Caki2 (cell line): ENCODE results near the gene MCCC2. TPM values are rescaled to one million over a fixed set of nuclear protein-coding genes. Genes with fewer than 3 reads are reported as not detected.

Experiments used
- DNase-seq: peaks from one replicate; pipeline ENCODE4 v3.0.0-alpha.2; 2015; ENCODE audit warnings: low read depth
- in situ Hi-C: cut with HindIII; loops from 2 replicates; pipeline ENCODE4 v1.10.0; 2016; ENCODE audit warnings: low sequenced_read_pairs, low pct_unique_long_range_greater_than_20kb, mixed read lengths
- total RNA-seq: library from RNA; depleted of rRNA; stranded (reverse); fragments of >200 nt; shearing (Covaris generic); gene quantifications from 2 replicates; pipeline ENCODE4 v1.2.3, GENCODE V29; 2014; ENCODE audit warnings: low replicate concordance; rRNA removed

The MCCC2 gene
- total RNA-seq, 1 experiment from 2014 or later = 35.1 TPM

DNA sequence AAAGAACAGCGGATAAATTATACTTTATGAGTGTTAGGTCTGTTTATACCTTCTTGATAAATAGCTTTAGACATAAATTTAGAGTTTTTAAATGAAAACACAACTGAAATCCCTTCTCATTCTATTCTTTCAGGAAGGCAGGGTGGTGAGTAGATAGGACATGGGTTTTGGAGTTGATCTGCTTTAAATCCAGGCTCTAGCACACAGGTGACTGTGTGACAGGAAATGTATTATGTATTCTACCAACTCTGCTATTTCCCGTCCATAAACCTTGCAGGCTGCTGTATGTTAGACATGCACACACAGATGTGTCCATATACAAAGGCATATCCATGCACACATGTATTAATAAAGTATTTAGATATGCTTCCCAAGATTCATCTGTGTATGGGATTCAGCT lies 112.6 kb downstream of the MCCC2 start:
- DNase-seq = no peak

DNA sequence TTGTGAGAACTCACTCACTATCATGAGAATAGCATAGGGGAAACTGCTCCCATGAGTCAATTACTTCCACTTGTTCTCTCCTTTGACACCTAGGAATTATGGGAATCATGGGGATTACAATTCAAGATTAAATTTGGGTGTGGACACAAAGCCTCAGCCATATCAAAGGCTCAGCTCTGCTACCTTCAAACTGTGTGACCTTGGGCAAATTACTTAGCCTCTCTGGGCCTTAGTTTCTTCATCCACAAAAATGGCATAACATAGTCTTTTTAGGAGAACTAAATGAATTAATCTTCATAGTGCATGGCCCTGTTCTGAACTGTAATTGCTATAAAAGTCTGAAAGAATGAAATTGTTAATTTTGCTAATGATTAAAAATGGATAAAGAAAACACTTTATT lies 113.7 kb downstream of the MCCC2 start:
- in situ Hi-C loops = no loop called here
- no peak for DNase-seq

More for the DNA sequence above, 112.6 kb downstream of the MCCC2 start:
- in situ Hi-C loops = no loop called here

DNA sequence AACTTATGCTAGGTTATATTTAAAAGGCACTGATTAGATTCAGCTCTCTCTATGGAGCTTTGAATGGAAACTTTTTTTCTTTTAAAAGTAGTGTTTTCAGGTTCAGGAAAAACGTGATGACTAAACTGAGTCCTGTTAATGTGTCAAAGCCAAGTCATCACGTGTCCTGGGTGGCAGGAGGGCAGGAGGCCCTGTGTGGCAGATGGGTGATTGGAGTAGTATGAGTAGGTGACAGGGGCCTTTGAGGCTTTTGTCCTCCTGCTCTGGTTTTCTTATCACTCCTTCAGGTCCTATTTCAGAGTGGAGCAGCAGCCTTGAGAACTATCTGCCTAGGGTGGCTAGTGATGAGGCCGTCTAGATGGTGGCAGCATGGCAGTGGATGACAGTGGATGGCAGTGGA lies 114.3 kb downstream of the MCCC2 start:
- in situ Hi-C loops = no loop called here
- DNase-seq = peak; percentile 26

DNA sequence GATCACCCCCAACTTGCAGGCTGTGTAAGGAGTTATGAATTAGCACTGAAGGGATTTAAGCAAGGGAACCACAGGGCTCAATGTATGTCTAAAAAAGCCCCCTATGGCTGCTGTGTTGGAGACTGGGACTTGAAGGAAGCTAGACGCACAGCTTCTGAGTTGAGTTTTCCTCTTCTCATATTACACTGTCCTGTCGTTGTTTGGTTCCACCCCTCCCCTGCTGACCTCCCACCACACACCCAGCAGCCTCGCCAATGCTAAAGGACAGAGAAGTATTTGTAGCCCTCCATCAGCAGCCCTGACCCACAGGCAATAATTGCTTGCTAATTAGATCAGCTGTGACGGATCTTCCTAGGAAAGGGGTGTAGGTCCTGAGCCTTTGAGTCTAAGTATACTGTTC lies 116.8 kb downstream of the MCCC2 start:
- DNase-seq = no peak
- in situ Hi-C loops = no loop called here

DNA sequence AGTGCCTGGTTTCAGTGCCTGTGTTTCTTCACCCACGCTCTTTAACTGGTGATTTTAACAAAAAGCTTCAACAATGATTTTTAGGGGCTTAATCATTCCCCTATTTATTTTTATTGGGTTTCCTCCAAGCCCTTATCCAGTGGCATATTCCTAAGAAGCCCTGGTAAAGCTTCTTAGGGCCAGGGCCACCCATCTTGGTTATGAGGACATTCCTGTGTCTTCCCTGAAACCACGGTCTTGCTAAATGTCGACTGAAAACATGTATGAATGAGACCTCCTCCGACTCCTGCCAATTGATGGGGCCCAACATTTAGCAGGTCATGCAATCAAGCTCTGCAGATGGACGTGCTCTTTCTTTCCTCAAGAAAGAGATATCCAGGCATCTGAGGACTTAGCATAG lies 118.3 kb downstream of the MCCC2 start:
- DNase-seq = no peak
- in situ Hi-C loops = no loop called here

DNA sequence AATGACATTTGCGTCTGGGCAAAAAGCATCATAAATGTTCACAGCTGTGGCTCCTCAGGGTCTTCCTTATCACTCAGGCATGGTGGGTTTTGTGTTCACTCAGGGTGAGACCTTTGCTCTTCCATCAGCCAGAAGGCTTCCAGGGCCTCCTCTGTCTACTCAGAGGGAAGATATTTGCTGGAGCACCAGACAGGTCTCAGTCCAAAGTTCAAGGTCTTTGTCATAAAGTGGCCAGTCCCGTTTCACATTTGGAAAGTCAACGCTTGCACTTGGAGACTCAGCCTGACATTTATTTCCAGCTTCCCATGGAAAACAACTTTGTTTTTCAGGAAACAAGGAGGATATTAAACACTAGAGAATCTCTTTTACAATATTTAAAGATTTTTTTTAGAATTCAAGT lies 119.8 kb downstream of the MCCC2 start:
- in situ Hi-C loops = no loop called here
- DNase-seq = no peak

Other genes with a start within 250 kb of the MCCC2 start
- 5.6 and 7.4 TPM in 2 replicates for gene BDP1, start 131.7 kb upstream of the MCCC2 start, total RNA-seq
- not detected in 2 replicates for gene CARTPT, start 131.9 kb downstream of the MCCC2 start, total RNA-seq